K562 (cell line): ENCODE measurements around the gene SMAD1. TPM values are rescaled to one million over a fixed set of nuclear protein-coding genes. Genes with fewer than 3 reads are reported as not detected.

Experiments used
- ATAC-seq: fragments of 200-7000 bp; cut with Tn5 transposase; 3 replicates; pipeline ENCODE4 v1.9.1; 2020; ENCODE audit warnings: moderate library complexity
- BruUV-seq: library from RNA; stranded (reverse); fragments of 400-500 nt; replicated peaks from 2 replicates; lab custom pipeline; 2021; lab: Mats Ljungman, UMichigan
- CTCF ChIA-PET: fragments of 300-600 bp; formaldehyde crosslinking; extraction: SDS; loops from one replicate; lab custom pipeline; 2021; ENCODE audit warnings: low intra/inter-chr PET ratio; lab: Yijun Ruan, JAX
- POLR2A ChIA-PET: fragments of 300-600, 350-650 bp; sonication (Branson Sonifier 250); formaldehyde crosslinking; extraction: SDS; loops from one replicate; lab custom pipeline; 2021; ENCODE audit warnings: antibody characterized with exemption, inconsistent platforms; lab: Yijun Ruan, JAX
- DNase-seq, 4 experiments: peaks; one replicate each; pipeline versions ENCODE4 v3.0.0 to v3.0.0-alpha.2; 2011 to 2018; ENCODE audit warnings: low spot score in 3 of 4, mixed read lengths in 3 of 4; ENCODE audit errors: extremely low read depth in 1 of 4
- FAIRE-seq: peaks from 2 replicates; lab custom pipeline; 2011; peaks lifted over from hg19 to GRCh38; lab: Jason Lieb, UNC
- H2AFZ ChIP-seq: 2 replicates; pipeline ENCODE4 v1.6.0; 2011; ENCODE audit warnings: low read depth, low read length, control low read depth, inconsistent platforms
- H3K27ac ChIP-seq: fragments of 200-600 bp; 3 replicates; pipeline ENCODE4 v1.8.0; 2011; ENCODE audit warnings: low read depth, mild to moderate bottlenecking, control low read depth, inconsistent platforms, low read length, moderate library complexity, mixed read lengths; ENCODE audit errors: extremely low read depth
- H3K27me3 ChIP-seq, 2 experiments: fragments of 300-600 bp in 1 of 2; 2 replicates in 1 of 2; 3 replicates in 1 of 2; pipeline versions ENCODE4 v1.6.0 to v1.8.0; 2011; ENCODE audit warnings: inconsistent platforms in 2 of 2, low read length in 2 of 2, mild to moderate bottlenecking in 1 of 2, mixed read lengths in 1 of 2, moderate library complexity in 1 of 2; ENCODE audit not compliant: control insufficient read depth in 2 of 2, insufficient read depth in 2 of 2
- H3K36me3 ChIP-seq: fragments of 300-600 bp; 3 replicates; pipeline ENCODE4 v1.8.0; 2011; ENCODE audit warnings: mild to moderate bottlenecking, low read length, inconsistent platforms; ENCODE audit not compliant: control insufficient read depth, insufficient read depth
- H3K4me1 ChIP-seq, 2 experiments: fragments of 200-600 bp in 1 of 2; replicated peaks in 1 of 2; 2 replicates in 1 of 2; 3 replicates in 1 of 2; pipeline versions ENCODE4 v1.5.1 to v1.8.0; 2011; ENCODE audit warnings: inconsistent platforms in 2 of 2, low read length in 2 of 2, mild to moderate bottlenecking in 1 of 2, mixed read lengths in 1 of 2, moderate library complexity in 1 of 2; ENCODE audit not compliant: control insufficient read depth in 2 of 2, insufficient read depth in 2 of 2
- H3K4me2 ChIP-seq: 2 replicates; pipeline ENCODE4 v1.6.1; 2011; ENCODE audit warnings: low read length, control low read depth, inconsistent platforms, mixed read lengths; ENCODE audit not compliant: insufficient read depth
- H3K4me3 ChIP-seq: fragments of 200-600 bp; sonication (generic), shearing (Covaris generic); 2 replicates; pipeline ENCODE4 v1.5.1; 2016; ENCODE audit warnings: control low read depth, inconsistent platforms
- H3K79me2 ChIP-seq: fragments of 200-600 bp; 3 replicates; pipeline ENCODE4 v1.8.0; 2011; ENCODE audit warnings: low read length, inconsistent platforms; ENCODE audit not compliant: control insufficient read depth, insufficient read depth
- H3K9ac ChIP-seq, 2 experiments: 2 replicates each; pipeline versions ENCODE4 v1.6.0 to v1.6.1; 2011; ENCODE audit warnings: low read depth in 2 of 2, low read length in 2 of 2, control low read depth in 1 of 2, inconsistent platforms in 1 of 2, mild to moderate bottlenecking in 1 of 2, mixed read lengths in 1 of 2; ENCODE audit not compliant: insufficient read depth in 1 of 2
- H3K9me1 ChIP-seq: one replicate; pipeline ENCODE4 v1.6.0; 2011; ENCODE audit warnings: inconsistent platforms, mild to moderate bottlenecking, low read length, moderate library complexity; ENCODE audit not compliant: control insufficient read depth, insufficient read depth
- H3K9me3 ChIP-seq: replicated peaks from 2 replicates; pipeline ENCODE4 v1.5.1; 2011; ENCODE audit warnings: low read depth, low read length, inconsistent platforms; ENCODE audit not compliant: control insufficient read depth, insufficient read depth
- H4K20me1 ChIP-seq: replicated peaks from 2 replicates; pipeline ENCODE4 v1.6.1; 2011; ENCODE audit warnings: low read length, inconsistent platforms, mixed read lengths; ENCODE audit not compliant: control insufficient read depth, insufficient read depth
- BCLAF1 ChIP-seq, 2 experiments: fragments of 450-650 bp in 1 of 2; IDR thresholded peaks; 2 replicates each; pipeline ENCODE4 v1.6.1; 2011 to 2017; ENCODE audit warnings: low read depth in 2 of 2, antibody characterized with exemption in 1 of 2, borderline replicate concordance in 1 of 2, low read length in 1 of 2, mild to moderate bottlenecking in 1 of 2, mixed read lengths in 1 of 2; ENCODE audit not compliant: control insufficient read depth in 1 of 2
- BMI1 ChIP-seq: fragments of 150-350 bp; IDR thresholded peaks from 2 replicates; pipeline ENCODE4 v1.6.1; 2014; ENCODE audit warnings: low read length
- CBFB ChIP-seq: sonication (generic); formaldehyde crosslinking; IDR thresholded peaks from 2 replicates; pipeline ENCODE4 v1.4.0; 2020; ENCODE audit warnings: mild to moderate bottlenecking, missing genetic modification reagents
- CGGBP1 ChIP-seq: fragments of 250-450 bp; sonication (Bioruptor Pico); IDR thresholded peaks from 2 replicates; pipeline ENCODE4 v1.9.0; 2021; ENCODE audit warnings: mild to moderate bottlenecking
- E2F3 ChIP-seq: fragments of 250-450 bp; sonication (Bioruptor Pico); IDR thresholded peaks from 2 replicates; pipeline ENCODE4 v1.4.0; 2020; ENCODE audit warnings: mild to moderate bottlenecking
- GATAD2A ChIP-seq: fragments of 450-650 bp; IDR thresholded peaks from 2 replicates; pipeline ENCODE4 v1.6.1; 2017
- HNRNPUL1 ChIP-seq: fragments of 200-400 bp; formaldehyde crosslinking; IDR thresholded peaks from 2 replicates; pipeline ENCODE4 v1.6.1; 2017; ENCODE audit warnings: low read length
- POLR2H ChIP-seq: IDR thresholded peaks from 2 replicates; pipeline ENCODE4 v1.6.1; 2016; ENCODE audit warnings: missing genetic modification characterization, low read depth, mild to moderate bottlenecking, control low read depth, missing compliant biosample characterization, moderate library complexity
- RBM39 ChIP-seq: fragments of 200-400 bp; formaldehyde crosslinking; optimal IDR thresholded peaks from 2 replicates; pipeline ENCODE3; 2018; ENCODE audit warnings: low read depth, low read length
- RFX5 ChIP-seq: IDR thresholded peaks from 2 replicates; pipeline ENCODE4 v1.6.1; 2011; ENCODE audit warnings: low read depth, mild to moderate bottlenecking, improper control_type of control experiment, low read length
- RHOXF2B ChIP-seq: fragments of 250-450 bp; sonication (Bioruptor Pico); conservative IDR thresholded peaks from 2 replicates; pipeline ENCODE4 v1.5.1; 2021
- RUNX1 ChIP-seq: sonication (generic); IDR thresholded peaks from 2 replicates; pipeline ENCODE4 v1.6.1; 2016; ENCODE audit warnings: antibody characterized with exemption, low read depth
- XRCC5 ChIP-seq: fragments of 200-400 bp; formaldehyde crosslinking; IDR thresholded peaks from 2 replicates; pipeline ENCODE4 v1.6.1; 2017; ENCODE audit warnings: low read depth, mild to moderate bottlenecking, low read length
- ZC3H8 ChIP-seq: fragments of 450-650 bp; IDR thresholded peaks from 2 replicates; pipeline ENCODE4 v1.6.1; 2017
- ZKSCAN3 ChIP-seq: fragments of 250-450 bp; sonication (Bioruptor Pico); IDR thresholded peaks from 2 replicates; pipeline ENCODE4 v1.4.0; 2020
- ZNF41 ChIP-seq: fragments of 250-450 bp; sonication (Bioruptor Pico); conservative IDR thresholded peaks from 2 replicates; pipeline ENCODE4 v1.4.0; 2020; ENCODE audit warnings: mild to moderate bottlenecking
- ZNF584 ChIP-seq: fragments of 200-800 bp; sonication (Bioruptor generic); IDR thresholded peaks from 2 replicates; pipeline ENCODE4 v1.6.1; 2016; ENCODE audit warnings: low read depth, mild to moderate bottlenecking, missing genetic modification characterization, missing compliant biosample characterization
- WGBS: fragments of 100-300 bp; shearing (Covaris generic); methylation state at CpG from one replicate; pipeline ENCODE4 v1.1.6; 2016; ENCODE audit warnings: low coverage, mixed read lengths; ENCODE audit not compliant: insufficient coverage; ENCODE audit errors: missing lambda C conversion rate; 5-methylcytosine and 5-hydroxymethylcytosine counted together
- in situ Hi-C: fragments of 300-500 bp; cut with MboI; formaldehyde crosslinking; loops from 4 replicates; pipeline ENCODE4 v1.15.0; 2018; ENCODE audit warnings: inconsistent platforms, mixed read lengths
- intact Hi-C: fragments of 100-400 bp; cut with micrococcal nuclease; formaldehyde crosslinking; loops from 2 replicates; pipeline ENCODE4 v1.14.2; 2022
- polyA plus RNA-seq, 8 experiments: library from polyadenylated mRNA; depleted of rRNA in 4 of 8; stranded (reverse) in 5 of 8; unstranded in 3 of 8; fragments of >200 nt; fragmentation: Nextera tagmentation in 2 of 8; fragmentation: Illumina TruSeq in 1 of 8; extraction: Ambion mirVana in 2 of 8; extraction: Trizol in 1 of 8; gene quantifications; 2 replicates each; pipeline versions ENCODE4 v1.2.1 to v1.2.3, GENCODE V29; 2011 to 2014; ENCODE audit warnings: inconsistent platforms in 1 of 8, missing spikeins in 1 of 8
- total RNA-seq, 7 experiments: library from RNA; depleted of rRNA in 6 of 7; stranded (reverse); fragments of >200 nt in 6 of 7; fragmentation: Illumina TruSeq in 2 of 7; extraction: Trizol in 2 of 7; gene quantifications; 2 replicates each; pipeline versions ENCODE4 v1.2.1 to v1.2.3, GENCODE V29; 2011 to 2021; ENCODE audit warnings: low replicate concordance in 1 of 7

Gene SMAD1
- total and polyA plus RNA-seq, 9 of the 15 experiments (the other 6 are each of a cell fraction or from before 2014, with no cell fraction given), result 0.05 to 0.54 (median 0.21) TPM; not detected in 3

- Histone ChIP-seq H3K79me2 (no peaks in the 10 kb centered on the region), H3K9me1 (no peaks in the 10 kb centered on the region), H3K4me1 (no peaks in the 10 kb centered on the region), H3K4me3 (no peak overlapping the region), H2AFZ (no peak overlapping the region)
- FAIRE-seq, result no peak
- TF ChIP-seq ZNF41 (CRISPR knock-in tag), result no peak
- TF ChIP-seq BMI1, result no peak
- TF ChIP-seq RHOXF2B (CRISPR knock-in tag), result no peak
- TF ChIP-seq ZNF584 (CRISPR knock-in tag), result no peak
- no peak for TF ChIP-seq ZKSCAN3 (CRISPR knock-in tag)
- no peak for TF ChIP-seq HNRNPUL1
- TF ChIP-seq XRCC5, result no peak
- TF ChIP-seq BCLAF1 (IDR thresholded peaks at IDR 0.05; ENCODE audit: borderline replicate concordance in 1 of 2, control insufficient read depth in 1 of 2, low read depth in 2 of 2, low read length in 1 of 2), result no peak
- no peak for TF ChIP-seq RUNX1
- no peak for TF ChIP-seq CBFB (CRISPR knock-in tag)
- no peak for TF ChIP-seq POLR2H (tag)
- TF ChIP-seq ZC3H8, result no peak
- no peak for TF ChIP-seq CGGBP1
- no peak for TF ChIP-seq E2F3 (CRISPR knock-in tag)
- TF ChIP-seq RFX5, result no peak
- no peak for TF ChIP-seq GATAD2A
- TF ChIP-seq RBM39, result no peak
- TF ChIP-seq, all 486 proteins: peak for 0
- 0% methylated on average over 1 of the region's 1 CpG for WGBS
- Histone ChIP-seq H3K4me2 (no peak overlapping the region), H4K20me1 (no peaks in the 10 kb centered on the region), H3K36me3 (no peaks in the 10 kb centered on the region), H3K27ac (no peak overlapping the region), H3K27me3 (no peaks in the 10 kb centered on the region), H3K9ac (no peak overlapping the region), H3K9me3 (no peaks in the 10 kb centered on the region)
- POLR2A ChIA-PET, result interaction anchor here (1.1 kb wide), 1 partner anchor 16 kb away, joined by 4 read pairs; no protein-coding TSS in a partner anchor
- DNase-seq, result no peak
- intact Hi-C loops (no loop called here), in situ Hi-C loops (no loop called here)
- no TSS peak for BruUV-seq
- ATAC-seq, result no peak
- CTCF ChIA-PET, result no interaction called here
Observed at GRCh38 chr4:145520172-145520571, 38.5 kb downstream of the SMAD1 start.
